SIG-M5 treated with dmso at 0.1 percent for 504 hours (cell line): ENCODE measurements around the gene CD3G.
"Not testable (repeated sequence)": the region's sequence is repeated elsewhere in the genome, so short reads cannot be mapped to it uniquely, and the experiment has no call there.

Source experiments
- DNase-seq: peaks from one replicate; lab custom pipeline; 2025; ENCODE audit not compliant: unreplicated experiment; lab: John Stamatoyannopoulos, UW

The CD3G gene

DNA sequence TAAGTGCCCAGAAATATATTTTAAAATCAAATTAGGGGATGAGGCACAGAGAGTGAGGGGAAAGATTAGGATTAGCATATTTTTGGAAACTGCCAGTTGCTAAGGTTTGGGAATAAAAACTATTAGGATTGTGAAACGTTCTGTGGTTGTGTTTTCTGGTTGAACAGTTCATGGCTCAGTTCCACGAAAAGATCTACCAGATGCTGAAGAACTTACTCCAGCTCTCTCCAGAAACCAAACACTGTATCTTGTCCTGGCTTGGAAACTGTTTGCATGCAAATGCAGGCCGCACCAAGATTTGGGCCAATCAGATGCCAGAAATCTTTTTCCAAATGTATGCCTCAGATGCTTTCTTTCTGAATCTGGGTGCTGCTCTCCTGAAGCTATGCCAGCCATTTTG is 30.6 kb downstream of the CD3G start:
- no peak for DNase-seq

DNA sequence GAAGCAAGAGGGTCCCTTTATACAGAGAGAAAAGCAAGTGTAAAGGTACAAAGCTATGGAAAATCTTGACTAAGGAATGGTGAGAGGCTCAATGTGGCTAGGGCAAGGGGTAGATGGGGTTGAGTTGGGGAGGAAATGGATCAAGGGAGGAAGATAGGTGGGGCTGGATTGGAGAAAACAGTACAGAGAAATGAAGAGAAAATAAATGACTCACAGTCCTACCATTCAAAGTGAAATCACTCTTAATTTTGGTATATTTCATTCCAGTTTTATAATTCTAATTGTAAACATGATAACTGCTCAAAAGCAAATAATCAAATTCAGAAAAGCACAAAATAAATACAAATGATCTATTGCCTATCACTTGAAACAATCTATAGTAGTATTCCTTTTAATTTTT is 31.8 kb downstream of the CD3G start:
- DNase-seq: no peak

DNA sequence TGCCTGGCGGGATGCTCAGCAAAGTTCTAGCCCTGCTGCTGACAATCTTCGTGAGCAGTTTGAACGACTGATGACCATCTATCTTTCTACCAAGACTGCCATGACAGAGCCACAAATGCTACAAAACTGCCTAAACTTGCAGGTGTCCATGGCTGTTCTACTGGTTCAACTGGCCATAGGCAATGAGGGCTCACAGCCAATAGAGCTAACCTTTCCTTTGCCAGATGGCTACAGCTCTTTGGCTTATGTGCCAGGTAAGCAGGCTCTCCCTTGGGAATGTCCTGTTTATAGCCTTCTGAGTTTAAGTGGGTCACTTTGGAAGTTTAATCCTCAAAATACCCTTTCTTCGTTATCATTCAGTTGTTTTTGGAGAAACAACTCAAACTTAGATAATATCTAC is 35.4 kb downstream of the CD3G start:
- DNase-seq: no peak

GRCh38 chr11:118380571-118380970 is 36.4 kb downstream of the CD3G start:
- no peak for DNase-seq

DNA sequence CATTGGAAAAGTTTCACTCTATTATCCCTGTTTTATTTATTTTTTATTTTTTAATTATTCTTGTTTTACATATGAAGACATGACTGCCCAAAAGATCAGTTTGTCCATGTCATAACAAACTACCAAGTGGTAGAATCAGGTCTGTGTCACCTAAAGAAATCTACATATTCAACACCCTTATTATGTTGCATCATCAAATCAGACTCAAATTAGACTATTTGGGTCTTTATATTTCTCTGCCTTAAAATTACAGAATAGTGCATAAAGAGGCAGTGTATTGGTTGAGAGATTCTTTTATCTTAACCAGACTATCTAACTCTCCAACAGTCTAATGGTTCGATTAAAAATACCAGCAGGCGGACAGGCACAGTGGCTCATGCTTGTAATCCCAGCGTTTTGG is 38.8 kb downstream of the CD3G start:
- DNase-seq: no peak

DNA sequence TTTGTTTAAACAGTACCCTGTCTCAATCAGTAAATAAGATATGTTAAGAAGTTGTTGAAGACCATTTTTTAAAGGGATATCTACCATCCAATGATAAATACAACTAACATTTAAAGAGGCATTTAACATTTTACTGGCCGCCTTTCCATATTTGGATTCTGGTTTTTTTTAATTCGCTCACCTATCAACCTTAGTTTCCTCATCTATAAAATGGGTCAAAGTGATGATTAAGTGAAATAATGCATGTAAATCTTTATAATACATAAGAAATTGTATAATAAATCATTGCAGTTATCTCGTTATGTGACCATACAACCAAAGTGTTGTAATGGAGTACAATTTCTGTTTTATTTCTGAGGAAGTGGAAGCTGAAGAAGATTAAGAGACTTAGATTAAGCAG is 39.5 kb downstream of the CD3G start:
- DNase-seq: no peak

DNA sequence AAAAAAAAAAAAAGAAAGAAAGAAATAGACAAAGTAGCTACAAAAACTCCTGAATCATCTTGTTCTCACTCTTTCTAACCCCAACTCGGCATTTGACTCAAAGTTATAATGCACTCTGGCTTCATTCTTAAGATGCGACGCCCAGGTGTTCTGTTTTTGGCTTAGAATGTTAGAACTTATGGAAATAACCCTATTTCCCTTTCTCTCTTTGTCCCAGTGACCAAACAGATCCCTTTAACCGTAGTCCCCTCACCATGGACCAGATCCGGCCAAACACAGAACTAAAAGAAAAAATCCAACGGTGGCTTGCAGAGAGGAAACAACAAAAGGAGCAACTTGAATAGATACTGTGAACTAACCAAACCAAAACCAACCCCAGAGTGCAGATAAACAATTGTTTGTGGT is 52.0 kb downstream of the CD3G start:
- no peak for DNase-seq

GRCh38 chr11:118397448-118397847 is 53.3 kb downstream of the CD3G start:
- no peak for DNase-seq

DNA sequence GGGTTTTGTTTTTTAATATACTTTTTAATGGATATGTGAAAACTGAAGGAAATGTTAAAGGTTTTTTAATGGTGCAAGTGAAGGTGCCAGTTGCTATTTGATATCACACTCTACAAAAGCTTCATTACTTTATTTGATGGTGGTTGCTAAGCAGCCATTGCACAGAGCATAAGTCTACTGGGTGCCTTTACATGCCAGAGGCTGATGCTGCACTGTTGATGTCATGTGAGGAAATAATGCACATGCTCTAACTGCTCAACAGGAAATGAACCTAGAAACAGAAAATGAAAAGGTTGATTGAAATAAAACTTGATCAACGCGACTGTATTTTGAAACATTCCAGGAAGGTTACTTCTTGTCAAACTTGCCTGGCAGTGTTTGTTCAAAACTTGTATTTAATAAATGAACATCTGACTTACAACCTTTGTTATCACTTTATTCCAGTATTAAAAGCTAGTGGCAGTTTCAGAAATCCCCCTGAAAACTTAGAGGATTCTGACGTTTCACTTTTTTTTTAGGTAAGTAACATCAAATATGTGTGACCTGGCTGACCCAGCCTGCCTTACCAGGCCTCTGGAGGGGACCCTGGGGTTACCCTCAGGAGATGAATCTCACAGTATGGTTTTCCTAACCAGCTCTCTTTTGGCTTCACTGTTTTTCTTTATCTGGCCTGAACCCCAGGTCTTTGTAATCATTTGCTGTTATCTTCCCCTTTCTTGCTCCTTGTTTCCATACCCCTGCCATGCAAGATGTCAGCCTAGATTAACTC is 54.8 kb downstream of the CD3G start:
- no peak for DNase-seq

DNA sequence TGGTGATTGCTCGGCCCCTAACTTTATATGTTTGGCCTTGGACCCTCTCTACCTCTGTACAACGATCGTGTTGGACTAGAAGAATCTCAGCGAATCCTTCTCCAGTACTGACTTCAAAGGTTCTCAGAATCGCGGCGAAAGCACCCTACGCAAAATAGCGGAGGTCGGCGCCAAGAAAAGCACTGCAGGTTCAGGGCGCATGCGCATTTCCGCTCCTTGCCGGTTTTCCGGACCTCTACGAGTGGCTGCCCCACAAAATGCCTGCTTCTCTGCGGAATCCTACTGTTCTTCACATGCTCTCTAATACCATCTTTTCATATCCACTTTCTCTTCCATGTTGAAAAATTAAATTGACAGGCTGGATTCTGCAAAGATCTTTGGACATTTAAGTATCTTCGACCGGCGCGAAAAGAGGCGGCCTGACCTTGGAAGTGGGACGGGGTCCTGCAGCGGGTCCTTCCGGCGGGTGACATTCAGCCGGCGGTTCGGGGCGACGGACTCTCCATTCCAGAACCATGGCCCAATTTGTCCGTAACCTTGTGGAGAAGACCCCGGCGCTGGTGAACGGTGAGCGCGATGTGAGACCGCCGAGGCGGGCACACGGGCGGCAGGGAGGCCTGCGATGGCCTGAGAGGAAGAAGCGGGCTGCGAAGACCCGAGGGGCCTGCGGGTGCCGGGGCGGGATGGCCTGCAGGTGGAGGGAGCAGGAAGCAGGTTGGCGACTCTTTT is 57.2 kb downstream of the CD3G start, which contains the start of gene ATP5MG:
TSS of gene ATP5MG (plus strand) at position 456 of the 729 bp plus-strand sequence. CDS start at position 516, 60 bp downstream.
- DNase-seq: peak; percentile 88

DNA sequence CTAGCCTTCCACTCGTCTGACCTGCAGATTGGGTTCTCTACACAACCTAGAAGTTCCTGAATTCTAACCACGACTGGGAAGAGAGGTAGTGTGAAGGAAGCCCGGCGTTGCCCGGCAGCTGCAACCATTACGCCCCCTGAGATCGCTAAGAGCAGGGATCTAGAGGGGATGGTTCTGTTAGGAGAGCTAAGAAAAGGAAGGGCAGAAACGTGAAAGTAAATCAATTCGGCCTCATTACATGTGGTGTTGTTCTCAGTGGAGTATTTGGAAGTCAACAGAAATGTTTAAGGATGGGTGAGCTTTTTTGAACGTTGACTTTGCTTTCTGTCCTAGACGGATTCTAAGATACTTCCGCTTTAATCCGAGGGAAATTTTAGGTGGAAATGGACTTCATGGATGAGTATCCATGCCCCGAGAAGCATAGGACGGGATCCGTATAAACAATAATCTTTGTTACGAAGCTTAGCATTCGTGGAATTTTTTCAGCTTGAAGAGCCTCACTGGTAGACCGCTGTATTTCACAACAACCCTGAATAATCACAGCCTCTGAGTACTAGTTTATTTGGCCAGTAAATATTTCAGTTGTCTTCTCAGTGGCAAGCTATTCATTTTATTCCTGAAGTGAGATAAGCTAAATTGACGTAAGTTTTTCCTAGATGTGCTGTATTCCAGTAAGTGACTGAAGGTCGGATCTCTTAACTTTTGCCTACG is 57.9 kb downstream of the CD3G start:
- DNase-seq: peak; percentile 52

DNA sequence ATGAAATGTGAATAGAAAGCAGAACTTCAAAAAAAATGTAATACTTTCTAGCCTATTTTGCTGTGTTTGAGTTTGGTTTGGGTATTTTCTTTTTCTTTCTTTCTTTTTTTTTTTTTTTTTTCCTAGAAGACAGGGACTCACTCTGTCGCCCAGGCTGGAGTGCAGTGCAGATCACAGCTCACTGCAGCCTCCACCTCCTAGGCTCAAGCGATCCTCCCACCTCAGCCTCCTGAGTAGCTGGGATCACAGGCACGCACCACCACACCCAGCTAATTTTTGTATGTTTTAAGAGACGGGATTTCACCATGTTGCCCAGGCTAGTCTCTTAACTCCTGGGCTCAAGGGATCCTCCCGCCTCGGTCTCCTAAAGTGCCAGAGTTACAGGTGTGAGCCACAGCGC is 58.5 kb downstream of the CD3G start:
- DNase-seq: not testable (repeated sequence)
